Measurements from ENCODE around the gene EDAR. TPM values are rescaled to one million over a fixed set of nuclear protein-coding genes. Genes with fewer than 3 reads are reported as not detected.

EDAR gene
- total RNA-seq, 3 donors from 2014 or later = 0.25 to 0.81 (median 0.60) TPM

- H3K4me3 ChIP-seq = no peak overlapping the region
- intact Hi-C loops (cut with DNase I, micrococcal nuclease) = no loop called here
- H3K4me1 ChIP-seq (ENCODE audit: low read depth) = no peaks in the 10 kb centered on the region
- H3K36me3 ChIP-seq (ENCODE audit: low read depth) = no peaks in the 10 kb centered on the region
- DNase-seq (no peak), ATAC-seq (no peak)
- TF ChIP-seq CTCF (IDR thresholded peaks at IDR 0.05) = no peak
- no peaks in the 10 kb centered on the region for H3K9me3 ChIP-seq
These were observed 40.6 kb upstream of the EDAR start for GRCh38 chr2:109029490-109030201.

- no peak for TF ChIP-seq CTCF (IDR thresholded peaks at IDR 0.05)
- DNase-seq = no peak
- no peak for ATAC-seq
- no peaks in the 10 kb centered on the region for H3K36me3 ChIP-seq (ENCODE audit: low read depth)
- H3K9me3 ChIP-seq = no peaks in the 10 kb centered on the region
- H3K4me1 ChIP-seq (ENCODE audit: low read depth) = no peaks in the 10 kb centered on the region
- intact Hi-C loops (cut with DNase I, micrococcal nuclease) = no loop called here
- H3K4me3 ChIP-seq = no peak overlapping the region
These were observed 39.9 kb upstream of the EDAR start for GRCh38 chr2:109028738-109029489.

- H3K4me3 ChIP-seq = no peak overlapping the region
- no peaks in the 10 kb centered on the region for H3K4me1 ChIP-seq (ENCODE audit: low read depth)
- no peaks in the 10 kb centered on the region for H3K36me3 ChIP-seq (ENCODE audit: low read depth)
- ATAC-seq (no peak), DNase-seq (no peak)
- intact Hi-C loops (cut with DNase I, micrococcal nuclease) = no loop called here
- no peak for TF ChIP-seq CTCF (IDR thresholded peaks at IDR 0.05)
- H3K9me3 ChIP-seq = no peaks in the 10 kb centered on the region
These were observed 39.3 kb upstream of the EDAR start for GRCh38 chr2:109028277-109028676.

- no peak for TF ChIP-seq CTCF (IDR thresholded peaks at IDR 0.05)
- Histone ChIP-seq H3K9me3 (no peaks in the 10 kb centered on the region), H3K4me3 (no peak overlapping the region), H3K4me1 (ENCODE audit: low read depth) (no peaks in the 10 kb centered on the region), H3K36me3 (ENCODE audit: low read depth) (no peaks in the 10 kb centered on the region)
- ATAC-seq = no peak
- DNase-seq = no peak
- intact Hi-C loops (cut with DNase I, micrococcal nuclease) = no loop called here
These were observed 38.7 kb upstream of the EDAR start for GRCh38 chr2:109027702-109028101.

- Histone ChIP-seq H3K4me1 (ENCODE audit: low read depth) (no peaks in the 10 kb centered on the region), H3K36me3 (ENCODE audit: low read depth) (no peaks in the 10 kb centered on the region), H3K4me3 (no peak overlapping the region), H3K9me3 (no peaks in the 10 kb centered on the region)
- DNase-seq (no peak), ATAC-seq (no peak)
- intact Hi-C loops (cut with DNase I, micrococcal nuclease) = no loop called here
- no peak for TF ChIP-seq CTCF (IDR thresholded peaks at IDR 0.05)
These were observed 35.5 kb upstream of the EDAR start for GRCh38 chr2:109024477-109024876.

All from mucosa of descending colon (tissue), 3 donors.